ENCODE measurements around the gene APOL3. TPM values are rescaled to one million over a fixed set of nuclear protein-coding genes. Genes with fewer than 3 reads are reported as not detected.

APOL3 gene
- total and polyA plus RNA-seq, 10 of the 15 experiments (the other 5 are each of a cell fraction or from before 2014, with no cell fraction given) = 6.9 to 66.8 (median 48.5) TPM

DNA sequence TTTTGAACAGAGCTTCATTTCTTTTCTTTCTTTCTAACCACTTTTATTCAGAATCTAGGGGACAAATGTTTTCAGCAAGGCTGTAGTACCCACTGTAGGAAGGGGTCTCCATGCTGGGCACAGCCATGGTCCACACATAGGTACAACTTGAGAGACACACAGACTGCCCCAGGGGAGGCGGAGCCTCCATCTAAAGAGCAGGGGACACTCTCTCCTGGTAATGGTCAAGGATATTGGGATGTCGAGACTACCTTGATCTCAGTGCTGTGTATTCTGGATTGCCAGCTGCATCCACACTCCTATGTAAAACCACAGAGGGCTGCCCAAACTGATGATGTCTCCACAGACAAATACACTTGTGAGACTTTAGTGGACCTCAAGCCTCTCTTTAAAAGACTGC, 2.9 kb upstream of the APOL3 start:
- H3K9me3 ChIP-seq (replicated peaks; ENCODE audit: control insufficient read depth, insufficient read depth, low read length) = no peaks in the 10 kb centered on the region; the same call in 2 of the 3 replicates
- peak overlapping the region; percentile 18; the same call in 1 of the 2 replicates for H3K4me3 ChIP-seq
- no peaks in the 10 kb centered on the region for H4K20me1 ChIP-seq (ENCODE audit: control insufficient read depth, insufficient read depth)
- no peak overlapping the region; the same call in 1 of the 2 replicates for H3K9ac ChIP-seq (ENCODE audit: control insufficient read depth, insufficient read depth, low read length)
- H2AFZ ChIP-seq (ENCODE audit: control insufficient read depth, low read depth, low read length) = no peak overlapping the region
- in situ Hi-C loops (cut with MboI) (no loop called here), intact Hi-C loops (cut with micrococcal nuclease; ENCODE audit: unreplicated experiment) (no loop called here)
- no peak for ATAC-seq
- ChIA-PET CTCF (interaction anchor here (0.6 to 11.9 kb wide), 14 partner anchors 10 to 536 kb away, joined by 3 to 150 read pairs (median 6); partner anchors contain the start of gene APOL2), SMC1A (ENCODE audit: uncharacterized antibody, unreplicated experiment) (interaction anchor here (0.6 to 10.7 kb wide), 17 partner anchors 10 to 766 kb away, joined by 3 to 154 read pairs (median 5); partner anchors contain the start of genes APOL1 and APOL2), POLR2A (interaction anchor here (0.6 to 2.8 kb wide), 7 partner anchors 9 to 102 kb away, joined by 3 to 14 read pairs (median 3); partner anchors contain the start of gene APOL1), RAD21 (ENCODE audit: unreplicated experiment) (interaction anchor here (0.5 to 7.4 kb wide), 7 partner anchors 11 to 536 kb away, joined by 3 to 71 read pairs (median 4); partner anchors contain the start of gene APOL2)
- WGBS (ENCODE audit: insufficient coverage, insufficient replicate concordance, low lambda C conversion rate, missing lambda C conversion rate) = 74% methylated on average over 2 of the region's 2 CpGs
- peaks cover 22% of the 10 kb centered on the region for H3K79me2 ChIP-seq (ENCODE audit: control insufficient read depth, insufficient read depth, low read length)
- no peak for FAIRE-seq
- BruUV-seq (replicated peaks) = no TSS peak
- no peaks in the 10 kb centered on the region for H3K36me3 ChIP-seq (ENCODE audit: control insufficient read depth in 2 of 2, insufficient read depth in 2 of 2, low read length in 1 of 2)
- H3K4me2 ChIP-seq (ENCODE audit: control insufficient read depth, insufficient read depth) = peak overlapping the region; percentile 99
- no peak for DNase-seq (ENCODE audit: low read depth, low spot score)
- no peaks in the 10 kb centered on the region for H3K27me3 ChIP-seq (replicated peaks in 1 of 2; ENCODE audit: control insufficient read depth in 2 of 2, insufficient read depth in 2 of 2, low read length in 1 of 2)
- H3K27ac ChIP-seq (ENCODE audit: control insufficient read depth, insufficient read depth) = peak overlapping the region; percentile 94
- TF ChIP-seq TCF12 (IDR thresholded peaks at IDR 0.05; ENCODE audit: low read depth, low read length) (no peak), ZNF274 (IDR thresholded peaks at IDR 0.05; ENCODE audit: insufficient read depth, insufficient read length) (no peak), NFXL1 (IDR thresholded peaks at IDR 0.05; ENCODE audit: borderline replicate concordance) (no peak), ZNF24 (IDR thresholded peaks at IDR 0.05) (no peak), ATF7 (IDR thresholded peaks at IDR 0.05; ENCODE audit: low read depth) (no peak), POLR2AphosphoS5 (IDR thresholded peaks at IDR 0.05; ENCODE audit: low read length) (no peak), PAX8 (IDR thresholded peaks at IDR 0.05) (no peak), CHD2 (IDR thresholded peaks at IDR 0.05; ENCODE audit: borderline replicate concordance, low read depth, low read length) (no peak), RFX5 (IDR thresholded peaks at IDR 0.05; ENCODE audit: low read depth, low read length) (no peak), MYC (IDR thresholded peaks at IDR 0.05; ENCODE audit: insufficient read depth, insufficient read length, insufficient replicate concordance, low read length, severe bottlenecking) (no peak), CREB1 (IDR thresholded peaks at IDR 0.05; ENCODE audit: low read depth) (no peak)
- TF ChIP-seq, protein P1, sequence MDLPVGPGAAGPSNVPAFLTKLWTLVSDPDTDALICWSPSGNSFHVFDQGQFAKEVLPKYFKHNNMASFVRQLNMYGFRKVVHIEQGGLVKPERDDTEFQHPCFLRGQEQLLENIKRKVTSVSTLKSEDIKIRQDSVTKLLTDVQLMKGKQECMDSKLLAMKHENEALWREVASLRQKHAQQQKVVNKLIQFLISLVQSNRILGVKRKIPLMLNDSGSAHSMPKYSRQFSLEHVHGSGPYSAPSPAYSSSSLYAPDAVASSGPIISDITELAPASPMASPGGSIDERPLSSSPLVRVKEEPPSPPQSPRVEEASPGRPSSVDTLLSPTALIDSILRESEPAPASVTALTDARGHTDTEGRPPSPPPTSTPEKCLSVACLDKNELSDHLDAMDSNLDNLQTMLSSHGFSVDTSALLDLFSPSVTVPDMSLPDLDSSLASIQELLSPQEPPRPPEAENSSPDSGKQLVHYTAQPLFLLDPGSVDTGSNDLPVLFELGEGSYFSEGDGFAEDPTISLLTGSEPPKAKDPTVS (IDR thresholded peaks at IDR 0.05; ENCODE audit: low read depth, low read length) = no peak
- peaks cover 56% of the 10 kb centered on the region for H3K4me1 ChIP-seq (ENCODE audit: control insufficient read depth, insufficient read depth, low read length)
